ENCODE results near the gene RPL28.

RPL28 gene

DNA sequence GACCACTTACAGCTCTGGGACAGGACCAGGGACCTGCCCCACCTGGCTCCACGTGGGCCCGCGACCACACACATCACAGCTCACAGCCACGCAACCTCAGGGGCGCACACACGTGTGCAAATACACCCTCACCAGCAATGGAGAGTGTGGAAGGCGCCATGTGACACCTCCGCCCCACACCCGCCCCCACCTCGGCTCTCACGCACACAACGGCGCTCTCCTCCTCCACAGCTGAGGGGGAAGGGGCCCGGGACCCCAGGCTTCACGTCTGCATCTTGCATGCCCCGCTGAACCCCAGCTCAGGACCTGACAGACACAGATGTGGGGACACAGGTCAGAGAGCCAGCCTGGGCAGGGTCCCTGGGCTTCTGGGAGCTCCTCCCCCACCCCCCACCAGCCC, 63.7 kb downstream of the RPL28 start:
- no peaks in the 10 kb centered on the region for H3K9me3 ChIP-seq (ENCODE audit: control insufficient read depth in 1 of 2, low read length in 2 of 2)
- H3K27ac ChIP-seq (ENCODE audit: low read length), result no peak overlapping the region
- H3K27me3 ChIP-seq (ENCODE audit: low read depth, low read length), result peaks cover 36% of the 10 kb centered on the region
- H3K4me1 ChIP-seq (ENCODE audit: control insufficient read depth in 1 of 2, insufficient read depth in 2 of 2, low read length in 2 of 2), result peaks cover 0 to 13% of the 10 kb centered on the region in 2 donors
- no peak overlapping the region for H3K4me3 ChIP-seq (ENCODE audit: low read depth in 1 of 2, low read length in 2 of 2)
- H3K36me3 ChIP-seq (ENCODE audit: control insufficient read depth in 1 of 2, insufficient read depth in 2 of 2, low read length in 2 of 2), result peaks cover 0 to 7% of the 10 kb centered on the region in 2 donors

DNA sequence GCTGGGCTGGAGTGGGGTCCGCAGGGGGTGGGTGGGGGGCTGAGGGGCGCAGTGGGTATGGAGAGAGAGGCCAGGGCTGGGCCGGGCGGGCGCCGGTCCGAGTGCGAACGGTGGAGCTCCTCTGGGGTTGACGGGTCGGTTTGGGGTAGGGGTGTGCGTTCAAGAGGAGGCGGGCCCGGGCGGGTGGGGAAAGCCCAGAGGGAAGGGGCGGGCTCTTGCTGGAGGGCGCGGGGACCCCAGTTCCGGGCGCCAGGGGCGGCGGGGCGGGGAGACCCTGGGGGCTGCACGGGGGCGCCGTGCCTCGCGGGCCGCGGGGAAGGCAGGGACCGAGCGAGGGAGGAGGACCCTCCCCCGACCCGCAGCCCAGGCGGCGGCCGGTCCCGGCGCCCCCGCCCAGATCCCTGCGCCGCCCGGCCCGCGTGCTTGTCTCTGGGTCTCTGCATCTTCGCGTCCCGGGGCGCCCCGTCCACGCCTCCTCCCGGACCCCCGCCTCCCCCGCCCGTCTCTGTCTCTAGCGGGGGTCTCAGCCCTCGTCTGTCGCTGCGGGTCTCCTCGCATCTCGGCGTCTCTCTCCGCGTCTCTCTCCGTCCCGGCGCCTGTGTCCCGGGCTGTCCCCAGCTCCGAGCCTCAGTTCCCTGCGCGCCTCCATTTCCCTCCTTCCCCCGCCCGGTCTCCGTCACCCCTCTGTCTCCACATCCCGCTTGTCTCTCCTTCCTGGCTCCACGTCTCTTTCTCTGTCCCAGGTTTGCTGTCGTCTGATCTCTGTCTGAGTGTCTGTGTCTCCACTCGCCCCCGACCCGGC, 65.6 kb downstream of the RPL28 start:
- H3K27ac ChIP-seq (ENCODE audit: low read length), result no peak overlapping the region
- peak overlapping the region in 1 of 2 donors; percentile 35 for H3K4me3 ChIP-seq (ENCODE audit: low read depth in 1 of 2, low read length in 2 of 2)
- peaks cover 0 to 13% of the 10 kb centered on the region in 2 donors for H3K4me1 ChIP-seq (ENCODE audit: control insufficient read depth in 1 of 2, insufficient read depth in 2 of 2, low read length in 2 of 2)
- H3K9me3 ChIP-seq (ENCODE audit: control insufficient read depth in 1 of 2, low read length in 2 of 2), result no peaks in the 10 kb centered on the region
- peaks cover 0 to 20% of the 10 kb centered on the region in 2 donors for H3K36me3 ChIP-seq (ENCODE audit: control insufficient read depth in 1 of 2, insufficient read depth in 2 of 2, low read length in 2 of 2)
- peaks cover 27% of the 10 kb centered on the region for H3K27me3 ChIP-seq (ENCODE audit: low read depth, low read length)

DNA sequence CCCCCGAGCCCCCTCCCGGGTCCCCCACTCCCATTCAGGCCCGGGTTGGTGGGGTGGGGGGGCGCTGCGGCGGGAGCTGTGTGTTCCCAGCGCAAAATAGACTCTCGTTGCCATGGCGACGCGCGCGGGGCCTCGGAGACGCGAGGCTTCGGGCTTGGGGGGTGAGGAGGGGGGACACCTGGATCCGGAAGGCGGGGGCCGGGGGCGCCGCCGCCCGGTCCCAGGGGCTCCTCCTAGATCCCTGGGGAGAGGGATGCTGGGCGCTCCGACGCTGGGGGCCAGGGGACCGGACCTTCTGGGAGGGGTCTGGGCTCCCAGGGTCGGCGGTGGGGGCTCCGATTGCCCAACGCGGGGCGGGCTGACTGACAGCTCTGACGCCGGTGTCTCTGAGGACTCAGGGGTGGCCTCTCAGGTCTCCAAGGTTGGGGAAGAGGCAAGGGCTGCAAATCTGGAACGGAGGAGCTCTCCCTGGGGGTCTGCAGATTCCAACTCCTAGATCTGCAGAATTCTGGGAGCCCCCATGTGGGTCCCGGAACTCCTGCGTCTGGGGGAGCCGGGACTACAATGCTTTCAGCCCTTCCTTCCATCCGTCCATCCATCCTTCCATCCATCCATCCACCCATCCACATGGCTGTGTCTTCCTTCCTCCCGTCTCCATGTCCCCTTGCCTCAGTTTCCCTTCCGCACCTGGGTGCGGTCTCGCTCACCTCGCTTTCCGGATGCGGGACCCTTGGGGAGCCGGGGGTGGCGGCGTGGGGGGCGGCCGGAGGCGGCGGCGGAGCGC, 66.4 kb downstream of the RPL28 start:
- no peak overlapping the region for H3K27ac ChIP-seq (ENCODE audit: low read length)
- H3K4me1 ChIP-seq (ENCODE audit: control insufficient read depth in 1 of 2, insufficient read depth in 2 of 2, low read length in 2 of 2), result peaks cover 0 to 13% of the 10 kb centered on the region in 2 donors
- peak overlapping the region in 1 of 2 donors; percentile 35 for H3K4me3 ChIP-seq (ENCODE audit: low read depth in 1 of 2, low read length in 2 of 2)
- no peaks in the 10 kb centered on the region for H3K9me3 ChIP-seq (ENCODE audit: control insufficient read depth in 1 of 2, low read length in 2 of 2)
- H3K27me3 ChIP-seq (ENCODE audit: low read depth, low read length), result peaks cover 26% of the 10 kb centered on the region
- H3K36me3 ChIP-seq (ENCODE audit: control insufficient read depth in 1 of 2, insufficient read depth in 2 of 2, low read length in 2 of 2), result peaks cover 0 to 22% of the 10 kb centered on the region in 2 donors
